GM19238 (cell line): ENCODE results near the gene KLHDC3.

ENCODE experiments used
- DNase-seq: peaks from one replicate; pipeline ENCODE4 v3.0.0; 2011; ENCODE audit warnings: low spot score; ENCODE audit not compliant: insufficient read length

KLHDC3 gene

GRCh38 chr6:43013843-43014433 is at the start of gene KLHDC3, which contains the start of gene MEA1:
KLHDC3 (plus strand) TSS chr6:43014249; CDS start chr6:43017193, 2,944 bp downstream.
MEA1 (minus strand) TSS chr6:43013946; CDS start chr6:43013813, 133 bp downstream.
- peak; percentile 95 for DNase-seq

DNA sequence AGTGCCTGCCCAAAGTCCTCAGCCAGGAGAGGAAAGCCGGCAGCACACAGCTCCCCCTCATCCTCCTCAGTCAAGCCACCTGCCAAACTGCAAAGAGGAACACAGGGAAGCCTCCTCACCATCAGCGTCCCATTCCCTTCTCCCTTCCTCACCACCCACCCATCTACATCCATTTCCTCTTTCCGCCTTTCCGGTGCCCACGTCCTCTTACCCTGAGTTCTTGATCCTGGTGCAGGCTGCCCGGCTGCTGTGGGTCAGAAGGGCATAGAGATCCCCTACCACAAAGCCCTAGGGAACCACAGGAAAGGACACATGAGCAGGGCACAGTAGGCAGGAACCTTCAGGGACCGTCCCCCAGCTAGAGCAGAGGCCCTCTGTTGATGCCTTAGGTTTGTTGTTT is 47.5 kb upstream of the KLHDC3 start:
- no peak for DNase-seq

GRCh38 chr6:42967228-42967627 is 46.8 kb upstream of the KLHDC3 start:
- no peak for DNase-seq

DNA sequence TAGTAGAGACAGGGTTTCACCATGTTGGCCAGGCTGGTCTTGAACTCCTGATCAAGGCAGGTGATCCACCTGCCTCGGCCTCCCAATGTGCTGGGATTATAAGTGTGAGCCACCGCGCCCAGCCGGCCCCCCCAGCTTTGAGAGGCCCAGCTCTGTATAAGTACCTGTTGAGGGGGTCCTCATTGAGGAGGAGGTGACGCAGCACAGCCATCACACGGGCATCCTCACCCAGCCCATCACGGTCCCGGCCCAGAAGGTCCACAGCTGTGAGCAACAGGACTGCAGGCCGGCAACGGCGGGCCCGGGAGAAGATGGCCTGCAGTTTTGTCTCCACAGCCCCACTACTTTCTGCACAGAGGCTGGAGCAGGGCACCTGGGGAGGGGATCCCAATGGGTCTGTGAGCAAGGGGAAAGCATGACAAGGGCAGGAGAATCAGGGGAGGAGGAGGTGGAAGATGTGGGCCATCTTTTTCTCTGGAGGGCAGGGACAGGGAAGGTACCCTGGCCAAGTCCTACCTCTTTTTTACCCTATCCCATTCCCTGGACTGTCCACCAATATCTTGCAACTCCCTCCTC is 45.8 kb upstream of the KLHDC3 start:
- no peak for DNase-seq

DNA sequence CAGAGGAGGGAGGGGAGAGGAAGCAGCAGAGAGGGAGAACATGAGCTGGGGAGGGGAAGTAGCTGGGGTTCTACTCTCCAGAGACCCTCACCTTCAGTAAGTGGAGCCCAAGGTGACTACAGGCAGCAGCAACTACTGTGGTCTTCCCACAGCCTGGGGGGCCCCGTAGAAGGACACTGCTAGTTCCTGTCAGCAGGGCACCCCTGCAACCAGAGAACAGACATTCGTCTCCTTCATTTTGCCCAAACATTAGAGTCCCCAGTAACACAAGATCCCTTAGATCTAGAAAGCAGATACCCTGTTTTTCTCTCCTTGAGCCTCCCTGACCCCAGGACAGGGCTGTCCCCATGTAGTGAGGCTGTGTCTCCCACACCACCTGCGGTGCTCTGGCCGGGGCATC is 45.3 kb upstream of the KLHDC3 start:
- no peak for DNase-seq

- DNase-seq, result no peak
These were observed 44.6 kb upstream of the KLHDC3 start for GRCh38 chr6:42969431-42969830.

DNA sequence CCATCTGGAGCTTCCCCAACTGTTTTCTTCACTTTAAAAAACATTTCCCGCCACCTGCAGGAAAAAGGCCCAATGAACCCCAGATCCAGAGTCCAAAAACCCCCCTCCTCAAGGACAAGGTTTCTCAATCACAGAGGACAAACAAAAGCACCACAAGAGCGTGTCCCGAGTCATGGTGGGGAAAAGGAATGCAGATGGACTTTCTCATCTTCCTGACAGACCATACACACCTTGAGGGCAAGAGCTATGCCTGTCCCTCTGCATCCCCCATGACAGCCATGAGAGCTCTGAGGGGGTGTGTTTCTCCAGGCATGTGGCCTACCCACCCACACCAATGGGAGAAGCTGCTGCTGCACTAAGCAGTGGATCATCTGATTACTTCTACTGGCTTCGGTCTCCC is 44.1 kb upstream of the KLHDC3 start:
- no peak for DNase-seq

DNA sequence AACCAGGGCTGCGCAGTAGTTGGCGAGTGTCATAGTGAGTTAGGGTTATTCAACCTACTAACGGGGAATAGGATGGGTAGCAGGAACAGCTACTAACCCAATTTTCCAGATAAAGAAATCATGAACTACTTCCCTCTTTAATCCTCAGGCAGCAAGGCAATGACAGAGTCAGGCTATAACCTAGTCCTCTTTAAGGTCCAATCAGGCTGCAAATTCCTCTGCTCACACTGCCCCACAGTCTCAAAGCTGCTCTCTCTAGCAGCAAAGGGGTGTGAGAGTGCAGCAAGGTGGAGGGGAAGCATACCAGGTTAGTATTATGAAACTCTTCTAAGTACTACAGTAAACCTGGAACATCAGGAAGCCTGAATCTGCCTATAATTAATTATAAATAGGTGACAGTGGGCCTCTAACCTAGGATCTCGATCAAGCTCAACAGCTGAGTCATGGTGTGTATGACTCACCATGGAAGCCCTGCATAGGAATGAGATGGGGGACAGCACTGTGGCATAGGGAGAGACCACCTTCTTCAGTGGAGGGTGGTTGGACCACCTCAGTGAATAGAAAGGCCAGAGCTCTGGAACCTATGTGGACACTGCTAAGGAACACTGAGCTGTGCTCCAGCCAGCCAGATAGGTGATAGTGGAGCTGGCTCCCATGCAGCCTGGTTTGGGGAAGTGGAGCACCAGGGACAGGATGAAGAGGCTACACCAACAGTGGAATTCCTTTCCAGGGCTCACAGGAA is 43.0 kb upstream of the KLHDC3 start:
- no peak for DNase-seq

DNA sequence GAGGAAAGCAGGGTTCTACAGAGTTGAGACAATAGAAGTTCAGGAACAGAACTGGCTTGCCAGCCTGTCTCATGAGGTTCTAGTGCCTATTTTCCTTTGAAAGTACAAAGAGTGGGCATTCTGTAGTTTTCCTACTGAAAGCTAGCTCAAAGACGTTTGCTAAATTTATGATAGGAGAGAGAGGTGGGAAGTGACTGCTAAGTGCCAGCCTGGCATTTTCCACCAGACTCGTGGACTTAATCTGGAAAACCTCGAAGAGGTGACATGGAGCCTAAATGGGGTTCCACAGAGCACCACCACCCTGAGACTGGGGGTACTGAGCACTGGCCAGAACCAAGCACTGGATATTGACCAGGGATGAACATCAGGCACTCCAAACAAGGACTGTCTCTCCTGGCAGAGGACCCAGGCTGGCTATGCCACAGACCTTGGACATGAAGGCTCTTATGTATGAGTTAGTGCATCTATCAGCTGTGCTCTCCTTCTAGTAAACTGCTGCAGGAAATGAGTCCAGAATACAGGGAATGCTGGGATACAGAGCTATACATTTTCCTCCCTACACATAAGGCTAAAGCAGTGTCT is 42.2 kb upstream of the KLHDC3 start:
- DNase-seq, result no peak

DNA sequence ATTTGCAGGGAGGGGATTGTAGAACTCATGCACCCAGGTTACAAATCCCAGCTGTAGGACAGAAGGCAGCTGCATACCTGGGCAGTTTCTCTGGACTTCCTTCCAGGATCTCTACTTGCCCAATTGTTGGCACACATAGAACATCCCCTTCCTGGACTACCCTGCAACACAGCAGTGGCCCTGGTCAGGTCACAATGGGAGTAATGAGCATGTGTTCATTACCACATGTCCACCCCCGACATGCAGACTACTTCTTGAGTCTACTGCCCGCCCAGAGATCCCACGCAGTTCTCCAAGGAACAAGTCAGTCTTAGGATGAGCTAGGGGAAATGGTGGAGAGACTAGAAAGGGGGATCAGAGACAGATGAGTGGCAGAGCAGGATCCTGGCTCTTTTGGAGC is 40.1 kb upstream of the KLHDC3 start:
- no peak for DNase-seq

DNA sequence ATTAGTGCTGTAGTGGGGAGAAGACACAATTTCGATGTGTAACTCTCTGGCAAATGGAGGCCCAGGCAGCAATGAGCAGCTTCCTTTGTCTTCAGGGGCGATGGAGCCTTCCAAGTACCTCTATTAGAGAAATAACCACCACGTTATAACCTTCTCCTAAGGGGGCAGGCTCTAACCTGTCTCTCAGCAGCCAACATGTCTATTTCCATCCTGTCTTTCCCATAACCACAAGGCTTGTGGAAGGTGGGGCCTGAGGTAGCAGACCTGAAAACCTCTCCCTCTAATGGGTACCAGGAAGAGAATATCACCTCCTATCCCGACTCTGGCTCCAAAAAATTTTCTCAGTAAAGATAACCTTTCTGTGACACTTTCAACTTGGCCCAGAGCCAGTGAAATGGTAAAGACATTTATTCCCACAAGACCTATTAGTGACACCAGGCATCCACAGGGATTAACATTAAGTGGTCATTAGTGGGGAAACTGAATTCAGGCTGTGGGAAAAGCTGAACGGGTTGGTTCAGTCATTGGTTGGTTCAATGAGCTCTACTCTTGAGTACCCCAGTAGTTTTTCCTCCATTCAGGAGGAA is 39.0 kb upstream of the KLHDC3 start:
- no peak for DNase-seq

GRCh38 chr6:42978487-42978838 is 35.6 kb upstream of the KLHDC3 start:
- no peak for DNase-seq

DNA sequence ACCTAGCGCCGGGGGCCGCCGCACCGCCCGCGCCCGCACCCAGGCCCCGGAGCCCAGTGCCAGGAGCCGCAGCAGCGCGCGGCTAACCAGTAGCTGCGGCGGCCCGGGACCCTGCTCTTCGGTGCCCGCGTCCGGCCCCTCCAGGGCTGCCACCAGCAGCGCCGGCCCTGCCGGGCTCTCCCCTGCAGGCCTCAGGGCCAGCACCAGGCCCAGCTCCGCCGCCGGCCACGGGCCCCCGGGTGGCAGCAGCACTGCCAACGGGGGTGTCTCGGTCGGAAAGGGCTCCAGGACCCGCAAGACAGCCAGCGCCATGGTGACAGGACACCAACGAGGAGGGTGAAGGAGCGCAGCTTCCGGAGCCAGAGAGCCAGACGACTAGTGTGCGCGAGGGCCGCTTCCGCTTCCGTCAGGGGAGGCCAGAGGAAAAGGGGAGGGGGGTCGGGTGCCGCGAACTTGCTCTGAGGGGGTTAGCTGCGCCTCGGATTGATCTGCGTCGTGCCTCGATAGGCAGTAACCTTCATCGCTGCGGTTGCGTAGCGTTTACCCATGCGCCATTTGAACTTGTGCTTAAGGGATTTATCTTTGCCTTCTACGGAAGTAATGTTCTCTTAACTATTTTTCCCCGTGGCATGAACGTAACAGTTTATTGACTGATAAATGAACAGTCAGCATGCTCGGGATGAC is 35.1 kb upstream of the KLHDC3 start, which contains the start of gene PEX6:
Gene PEX6, minus strand, starts transcription at position 343 of the 684 bp plus-strand sequence. Its CDS starts 31 bp downstream, at position 312.
- peak; percentile 96 for DNase-seq

GRCh38 chr6:42979523-42980177 is 34.4 kb upstream of the KLHDC3 start:
- DNase-seq, result no peak

- no peak for DNase-seq
These were observed 32.2 kb upstream of the KLHDC3 start for GRCh38 chr6:42981836-42982235.

GRCh38 chr6:42984001-42984923 is 29.8 kb upstream of the KLHDC3 start, which contains the start of gene PPP2R5D:
PPP2R5D (plus strand) TSS chr6:42984570; CDS start chr6:42984678, 108 bp downstream.
- DNase-seq, result peak; percentile 92

GRCh38 chr6:42984924-42985475 is 29.0 kb upstream of the KLHDC3 start:
- peak; percentile 12 for DNase-seq

DNA sequence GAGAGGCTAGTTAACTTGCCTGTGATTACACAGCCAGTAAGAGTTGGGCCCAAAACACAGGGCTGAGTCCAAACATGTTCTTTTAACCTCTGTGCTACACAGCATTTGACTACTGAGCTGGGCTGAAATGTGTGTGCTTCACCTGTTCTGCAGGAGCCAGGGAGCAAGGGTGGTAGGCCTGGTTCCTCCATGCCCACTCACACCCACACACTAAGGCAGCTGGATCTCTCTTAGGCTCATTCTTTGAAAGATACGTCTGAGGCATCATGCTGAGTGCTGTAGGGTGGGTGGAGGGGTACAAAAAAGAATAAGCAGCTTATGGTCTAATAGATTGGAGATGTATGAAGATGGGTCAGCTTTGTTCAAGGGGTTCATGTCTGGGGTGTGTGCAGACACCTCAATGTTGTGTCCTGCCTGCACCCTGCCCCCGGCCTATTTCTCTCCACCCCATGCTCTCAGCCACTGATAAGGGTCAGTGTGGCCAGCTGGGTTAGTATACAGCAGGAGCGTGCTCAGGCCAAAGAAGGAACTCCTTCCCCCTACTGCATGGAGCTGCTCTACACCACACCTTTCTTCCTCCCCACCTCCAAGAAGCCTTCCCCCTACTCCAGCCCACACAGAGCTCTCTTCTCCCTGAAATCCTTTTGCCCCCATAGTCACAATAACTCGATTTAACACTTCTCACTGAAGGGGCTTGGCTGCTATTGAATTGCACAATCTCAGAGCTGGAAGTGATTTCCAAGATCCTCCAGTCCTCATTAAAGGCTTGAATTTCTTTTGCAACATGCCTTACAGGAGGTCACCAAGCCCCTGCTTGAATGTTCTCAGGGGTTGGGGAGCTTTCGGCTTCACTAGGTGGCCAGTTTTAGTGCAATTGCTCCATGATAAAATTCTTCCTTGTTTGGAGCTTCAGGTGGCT is 26.3 kb upstream of the KLHDC3 start:
- DNase-seq, result no peak
